H9 (cell line): ENCODE measurements around the gene GGPS1. TPM values are rescaled to one million over a fixed set of nuclear protein-coding genes. Genes with fewer than 3 reads are reported as not detected.

ENCODE experiments used
- DNase-seq: peaks from one replicate; pipeline ENCODE4 v3.0.0-alpha.2; 2017
- H2AFZ ChIP-seq: one replicate; pipeline ENCODE4 v1.6.1; 2013; ENCODE audit warnings: mild to moderate bottlenecking, low read length, control low read depth, moderate library complexity
- H2AK5ac ChIP-seq: 2 replicates; pipeline ENCODE4 v1.6.1; 2013; ENCODE audit warnings: low read length, control low read depth, mixed read lengths; ENCODE audit not compliant: insufficient read length
- H2BK120ac ChIP-seq: one replicate; pipeline ENCODE4 v1.6.1; 2013; ENCODE audit warnings: low read depth, mild to moderate bottlenecking, low read length, control low read depth, inconsistent platforms; ENCODE audit not compliant: poor library complexity, severe bottlenecking
- H2BK12ac ChIP-seq: 2 replicates; pipeline ENCODE4 v1.6.1; 2013; ENCODE audit warnings: low read length, control low read depth, mixed read lengths, low read depth; ENCODE audit not compliant: insufficient read length
- H2BK15ac ChIP-seq: 2 replicates; pipeline ENCODE4 v1.6.1; 2013; ENCODE audit warnings: low read depth, low read length, control low read depth
- H2BK20ac ChIP-seq: one replicate; pipeline ENCODE4 v1.6.1; 2013; ENCODE audit warnings: low read depth, mild to moderate bottlenecking, low read length, control low read depth, inconsistent platforms; ENCODE audit not compliant: poor library complexity, severe bottlenecking
- H2BK5ac ChIP-seq: 2 replicates; pipeline ENCODE4 v1.6.1; 2013; ENCODE audit warnings: low read length, control low read depth, mixed read lengths; ENCODE audit not compliant: insufficient read length
- H3K14ac ChIP-seq: 2 replicates; pipeline ENCODE4 v1.6.1; 2013; ENCODE audit warnings: low read length, control low read depth; ENCODE audit not compliant: insufficient read depth
- H3K18ac ChIP-seq: 2 replicates; pipeline ENCODE4 v1.6.1; 2013; ENCODE audit warnings: low read depth, mild to moderate bottlenecking, mixed read lengths, low read length, control low read depth; ENCODE audit not compliant: insufficient read length
- H3K23ac ChIP-seq: 2 replicates; pipeline ENCODE4 v1.6.1; 2013; ENCODE audit warnings: low read length, control low read depth, mixed read lengths, low read depth; ENCODE audit not compliant: insufficient read length
- H3K23me2 ChIP-seq: 2 replicates; pipeline ENCODE4 v1.6.1; 2013; ENCODE audit warnings: low read depth, mild to moderate bottlenecking, mixed read lengths, low read length, control low read depth; ENCODE audit not compliant: insufficient read length, poor library complexity, severe bottlenecking
- H3K27ac ChIP-seq: 2 replicates; pipeline ENCODE4 v1.5.1; 2013; ENCODE audit warnings: low read length, control low read depth, mixed read lengths, low read depth; ENCODE audit not compliant: insufficient read length
- H3K27me3 ChIP-seq: 2 replicates; pipeline ENCODE4 v1.6.1; 2013; ENCODE audit warnings: low read length, control low read depth, inconsistent platforms; ENCODE audit not compliant: insufficient read depth
- H3K4ac ChIP-seq: 2 replicates; pipeline ENCODE4 v1.6.1; 2013; ENCODE audit warnings: low read depth, mild to moderate bottlenecking, control low read depth, inconsistent platforms, low read length, moderate library complexity
- H3K4me1 ChIP-seq: 2 replicates; pipeline ENCODE4 v1.6.1; 2013; ENCODE audit warnings: low read length, control low read depth, inconsistent platforms; ENCODE audit not compliant: insufficient read depth
- H3K4me2 ChIP-seq: 2 replicates; pipeline ENCODE4 v1.6.1; 2013; ENCODE audit warnings: low read length, control low read depth, mixed read lengths; ENCODE audit not compliant: insufficient read length, insufficient read depth
- H3K56ac ChIP-seq: 2 replicates; pipeline ENCODE4 v1.6.1; 2013; ENCODE audit warnings: low read depth, mild to moderate bottlenecking, mixed read lengths, low read length, control low read depth; ENCODE audit not compliant: insufficient read length
- H3K79me1 ChIP-seq: 2 replicates; pipeline ENCODE4 v1.6.1; 2013; ENCODE audit warnings: low read depth, mild to moderate bottlenecking, moderate library complexity, low read length, control low read depth, inconsistent platforms; ENCODE audit not compliant: insufficient read depth, poor library complexity, severe bottlenecking
- H3K79me2 ChIP-seq: 2 replicates; pipeline ENCODE4 v1.6.1; 2013; ENCODE audit warnings: low read length, control low read depth, inconsistent platforms; ENCODE audit not compliant: insufficient read depth
- H3K9ac ChIP-seq: 2 replicates; pipeline ENCODE4 v1.6.1; 2013; ENCODE audit warnings: low read length, control low read depth, mixed read lengths; ENCODE audit not compliant: insufficient read length; ENCODE audit errors: extremely low read depth
- H3K9me3 ChIP-seq: one replicate; pipeline ENCODE4 v1.6.1; 2013; ENCODE audit warnings: low read depth, low read length, inconsistent platforms; ENCODE audit not compliant: control insufficient read depth
- H3T11ph ChIP-seq: one replicate; pipeline ENCODE4 v1.6.1; 2013; ENCODE audit warnings: mild to moderate bottlenecking, low read length, control low read depth, inconsistent platforms
- H4K20me1 ChIP-seq: one replicate; pipeline ENCODE4 v1.6.1; 2013; ENCODE audit not compliant: control insufficient read depth, insufficient read length, insufficient read depth
- H4K5ac ChIP-seq: 2 replicates; pipeline ENCODE4 v1.6.1; 2013; ENCODE audit warnings: low read depth, mild to moderate bottlenecking, mixed read lengths, low read length, control low read depth; ENCODE audit not compliant: insufficient read length
- H4K8ac ChIP-seq: replicated peaks from 2 replicates; pipeline ENCODE4 v1.6.1; 2013; ENCODE audit warnings: low read length, control low read depth, mixed read lengths, low read depth; ENCODE audit not compliant: insufficient read length
- H4K91ac ChIP-seq: 2 replicates; pipeline ENCODE4 v1.6.1; 2013; ENCODE audit warnings: low read depth, mild to moderate bottlenecking, moderate library complexity, mixed read lengths, low read length, control low read depth; ENCODE audit not compliant: insufficient read length
- H3K27ac Mint-ChIP-seq, 3 experiments: 2 replicates in 2 of 3; 3 replicates in 1 of 3; pipeline ENCODE4 v1.8.0; 2020 to 2021; ENCODE audit warnings: mixed read lengths in 3 of 3, mild to moderate bottlenecking in 1 of 3, moderate library complexity in 1 of 3
- H3K27me3 Mint-ChIP-seq: 2 replicates; pipeline ENCODE4 v1.8.0; 2021; ENCODE audit warnings: low read depth, mild to moderate bottlenecking, moderate library complexity, mixed read lengths
- H3K36me3 Mint-ChIP-seq, 3 experiments: 2 replicates in 2 of 3; 3 replicates in 1 of 3; pipeline ENCODE4 v1.8.0; 2020 to 2021; ENCODE audit warnings: low read depth in 3 of 3, mixed read lengths in 3 of 3; ENCODE audit not compliant: insufficient read depth in 1 of 3
- H3K4me1 Mint-ChIP-seq, 2 experiments: 2 replicates each; pipeline ENCODE4 v1.8.0; 2020; ENCODE audit warnings: mixed read lengths in 2 of 2
- H3K4me3 Mint-ChIP-seq, 2 experiments: 2 replicates in 1 of 2; 3 replicates in 1 of 2; pipeline ENCODE4 v1.8.0; 2020 to 2021; ENCODE audit warnings: mild to moderate bottlenecking in 2 of 2, mixed read lengths in 2 of 2, moderate library complexity in 1 of 2
- H3K9me3 Mint-ChIP-seq, 2 experiments: 2 replicates in 1 of 2; 3 replicates in 1 of 2; pipeline ENCODE4 v1.8.0; 2020; ENCODE audit warnings: mild to moderate bottlenecking in 2 of 2, mixed read lengths in 2 of 2, moderate library complexity in 1 of 2
- WGBS: extraction: QIAGEN DNeasy Blood & Tissue Kit; methylation state at CpG from one replicate; pipeline ENCODE4 v1.1.7; 2013; ENCODE audit warnings: missing lambda C conversion rate, low lambda C conversion rate, mixed read lengths; ENCODE audit not compliant: insufficient read length; ENCODE audit errors: extremely low coverage; 5-methylcytosine and 5-hydroxymethylcytosine counted together
- total RNA-seq: library from RNA; stranded (reverse); gene quantifications from 2 replicates; pipeline ENCODE4 v1.2.1, GENCODE V29; 2021
- TF ChIP-seq, protein P1 (sequence below): fragments of 200-600 bp; sonication (generic); conservative IDR thresholded peaks from 3 replicates; pipeline ENCODE4 v1.8.0; 2021; ENCODE audit warnings: antibody characterized with exemption, mild to moderate bottlenecking

Gene GGPS1
- total RNA-seq, 1 experiment from 2014 or later, result 44.7 TPM

DNA sequence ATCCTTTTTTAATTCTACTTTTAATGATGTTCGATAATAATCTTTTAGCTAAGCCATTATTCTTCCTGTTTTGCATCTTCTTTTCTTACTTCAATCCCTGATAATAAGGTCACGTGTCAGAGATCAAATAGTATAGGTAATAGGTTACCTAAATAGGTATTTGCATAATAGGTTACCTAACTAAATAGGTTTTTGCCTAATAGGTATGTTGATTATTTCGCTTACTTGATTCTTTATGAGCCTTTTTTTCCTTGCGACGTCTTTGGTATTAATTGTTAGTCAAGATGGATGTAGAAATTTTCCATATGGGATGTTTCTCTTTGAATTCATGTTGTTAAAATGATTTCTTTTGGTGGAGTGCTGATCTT is 2.5 kb downstream of the GGPS1 start:
- TF ChIP-seq, protein P1, sequence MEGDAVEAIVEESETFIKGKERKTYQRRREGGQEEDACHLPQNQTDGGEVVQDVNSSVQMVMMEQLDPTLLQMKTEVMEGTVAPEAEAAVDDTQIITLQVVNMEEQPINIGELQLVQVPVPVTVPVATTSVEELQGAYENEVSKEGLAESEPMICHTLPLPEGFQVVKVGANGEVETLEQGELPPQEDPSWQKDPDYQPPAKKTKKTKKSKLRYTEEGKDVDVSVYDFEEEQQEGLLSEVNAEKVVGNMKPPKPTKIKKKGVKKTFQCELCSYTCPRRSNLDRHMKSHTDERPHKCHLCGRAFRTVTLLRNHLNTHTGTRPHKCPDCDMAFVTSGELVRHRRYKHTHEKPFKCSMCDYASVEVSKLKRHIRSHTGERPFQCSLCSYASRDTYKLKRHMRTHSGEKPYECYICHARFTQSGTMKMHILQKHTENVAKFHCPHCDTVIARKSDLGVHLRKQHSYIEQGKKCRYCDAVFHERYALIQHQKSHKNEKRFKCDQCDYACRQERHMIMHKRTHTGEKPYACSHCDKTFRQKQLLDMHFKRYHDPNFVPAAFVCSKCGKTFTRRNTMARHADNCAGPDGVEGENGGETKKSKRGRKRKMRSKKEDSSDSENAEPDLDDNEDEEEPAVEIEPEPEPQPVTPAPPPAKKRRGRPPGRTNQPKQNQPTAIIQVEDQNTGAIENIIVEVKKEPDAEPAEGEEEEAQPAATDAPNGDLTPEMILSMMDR, result no peak
- H3K18ac ChIP-seq, result no peak overlapping the region
- H3K23ac ChIP-seq, result no peak overlapping the region
- no peak overlapping the region for H3K56ac ChIP-seq
- no peak overlapping the region for H3K9ac ChIP-seq
- H3K79me1 ChIP-seq, result no peaks in the 10 kb centered on the region
- H3K9me3 Mint-ChIP-seq, result no peaks in the 10 kb centered on the region
- no peaks in the 10 kb centered on the region for H3K27me3 ChIP-seq
- no peaks in the 10 kb centered on the region for H3K4me1 ChIP-seq
- peaks cover 10% of the 10 kb centered on the region for H3K23me2 ChIP-seq
- H3K27me3 Mint-ChIP-seq, result no peaks in the 10 kb centered on the region
- H4K8ac ChIP-seq, result no peak overlapping the region
- no peak overlapping the region for H2AFZ ChIP-seq
- no peak overlapping the region for H2AK5ac ChIP-seq
- no peak overlapping the region for H2BK120ac ChIP-seq
- no peaks in the 10 kb centered on the region for H4K20me1 ChIP-seq
- no peak overlapping the region for H4K5ac ChIP-seq
- H3K4me2 ChIP-seq, result peak overlapping the region; percentile 87
- H3T11ph ChIP-seq, result no peak overlapping the region
- H3K4ac ChIP-seq, result no peak overlapping the region
- peaks cover 28% of the 10 kb centered on the region; the same call in 1 of the 2 replicates for H3K79me2 ChIP-seq
- H3K36me3 Mint-ChIP-seq, result peaks cover 12 to 19% (median 12%) of the 10 kb centered on the region in 3 experiments
- no peak overlapping the region for H2BK5ac ChIP-seq
- H4K91ac ChIP-seq, result no peak overlapping the region
- H3K14ac ChIP-seq, result no peak overlapping the region
- H3K27ac ChIP-seq, result no peak overlapping the region
- H2BK20ac ChIP-seq, result no peak overlapping the region
- DNase-seq, result no peak
- H3K4me1 Mint-ChIP-seq, result peaks cover 11 to 28% of the 10 kb centered on the region in 2 experiments
- H2BK15ac ChIP-seq, result no peak overlapping the region
- no CpG with 5 or more reads among the region's 5 CpGs for WGBS
- no peak overlapping the region; a peak in 2 of 5 replicates for H3K4me3 Mint-ChIP-seq
- H2BK12ac ChIP-seq, result no peak overlapping the region
- no peaks in the 10 kb centered on the region for H3K9me3 ChIP-seq
- no peak overlapping the region; a peak in 1 of 7 replicates for H3K27ac Mint-ChIP-seq
